Measurements from ENCODE around the gene CSF2.

GRCh38 chr5:132095077-132095410, 21.5 kb downstream of the CSF2 start:
- TF ChIP-seq, protein P1, sequence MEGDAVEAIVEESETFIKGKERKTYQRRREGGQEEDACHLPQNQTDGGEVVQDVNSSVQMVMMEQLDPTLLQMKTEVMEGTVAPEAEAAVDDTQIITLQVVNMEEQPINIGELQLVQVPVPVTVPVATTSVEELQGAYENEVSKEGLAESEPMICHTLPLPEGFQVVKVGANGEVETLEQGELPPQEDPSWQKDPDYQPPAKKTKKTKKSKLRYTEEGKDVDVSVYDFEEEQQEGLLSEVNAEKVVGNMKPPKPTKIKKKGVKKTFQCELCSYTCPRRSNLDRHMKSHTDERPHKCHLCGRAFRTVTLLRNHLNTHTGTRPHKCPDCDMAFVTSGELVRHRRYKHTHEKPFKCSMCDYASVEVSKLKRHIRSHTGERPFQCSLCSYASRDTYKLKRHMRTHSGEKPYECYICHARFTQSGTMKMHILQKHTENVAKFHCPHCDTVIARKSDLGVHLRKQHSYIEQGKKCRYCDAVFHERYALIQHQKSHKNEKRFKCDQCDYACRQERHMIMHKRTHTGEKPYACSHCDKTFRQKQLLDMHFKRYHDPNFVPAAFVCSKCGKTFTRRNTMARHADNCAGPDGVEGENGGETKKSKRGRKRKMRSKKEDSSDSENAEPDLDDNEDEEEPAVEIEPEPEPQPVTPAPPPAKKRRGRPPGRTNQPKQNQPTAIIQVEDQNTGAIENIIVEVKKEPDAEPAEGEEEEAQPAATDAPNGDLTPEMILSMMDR (optimal IDR thresholded peaks at IDR 0.05 in 1 of 3, IDR thresholded peaks at IDR 0.05 in 1 of 3, conservative IDR thresholded peaks at IDR 0.05 in 1 of 3; ENCODE audit: extremely low read depth in 1 of 3, insufficient read depth in 2 of 3, low read length in 3 of 3), result no peak
- no peak for TF ChIP-seq EZH2 (IDR thresholded peaks at IDR 0.05; ENCODE audit: low read length)

Measured in keratinocyte (primary cell).